ENCODE measurements around the gene NRIP3.
"Not testable (repeated sequence)": the region's sequence is repeated elsewhere in the genome, so short reads cannot be mapped to it uniquely, and the experiment has no call there.

Gene NRIP3

GRCh38 chr11:9015677-9016076 lies 11.9 kb upstream of the NRIP3 start:
- DNase-seq = peak; percentile 64

DNA sequence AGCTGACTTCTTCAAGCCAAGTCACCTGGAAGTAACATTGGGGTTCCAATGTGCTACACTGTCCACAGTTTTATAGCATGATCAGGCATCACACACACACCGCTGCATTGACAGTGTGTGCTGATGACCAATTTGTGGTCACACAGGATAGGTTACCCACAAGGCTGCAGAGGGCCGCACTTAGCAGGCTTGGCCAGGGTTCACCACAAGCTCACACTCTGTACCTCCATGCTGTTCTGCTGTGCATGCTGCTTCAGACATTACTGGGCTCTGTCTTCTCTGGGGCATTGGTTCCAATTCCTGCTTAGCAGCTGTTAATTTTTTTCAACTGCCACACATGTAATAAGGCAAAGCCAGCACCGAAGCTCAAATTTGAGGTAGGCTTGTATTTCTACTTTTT lies 11.0 kb upstream of the NRIP3 start:
- DNase-seq = no peak

DNA sequence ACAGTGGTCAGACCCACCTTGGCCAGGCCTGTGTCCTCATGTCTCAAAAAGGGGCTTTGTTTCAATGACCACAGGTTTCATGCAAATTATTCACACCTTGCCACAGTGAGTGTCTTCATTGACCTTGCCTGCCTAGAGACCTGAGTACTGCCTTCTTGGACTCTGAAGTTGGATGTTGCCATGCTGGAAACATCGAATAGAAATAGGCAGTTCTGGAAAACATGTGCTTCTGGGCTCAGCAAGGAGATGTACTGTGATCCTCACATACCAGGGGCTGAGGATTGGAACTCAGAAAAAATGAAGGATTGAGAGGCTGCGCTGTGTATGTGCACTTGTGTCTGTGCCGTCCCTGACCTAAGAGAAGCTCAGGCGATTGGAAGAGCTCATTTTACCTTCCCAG lies 9.6 kb upstream of the NRIP3 start:
- no peak for DNase-seq

DNA sequence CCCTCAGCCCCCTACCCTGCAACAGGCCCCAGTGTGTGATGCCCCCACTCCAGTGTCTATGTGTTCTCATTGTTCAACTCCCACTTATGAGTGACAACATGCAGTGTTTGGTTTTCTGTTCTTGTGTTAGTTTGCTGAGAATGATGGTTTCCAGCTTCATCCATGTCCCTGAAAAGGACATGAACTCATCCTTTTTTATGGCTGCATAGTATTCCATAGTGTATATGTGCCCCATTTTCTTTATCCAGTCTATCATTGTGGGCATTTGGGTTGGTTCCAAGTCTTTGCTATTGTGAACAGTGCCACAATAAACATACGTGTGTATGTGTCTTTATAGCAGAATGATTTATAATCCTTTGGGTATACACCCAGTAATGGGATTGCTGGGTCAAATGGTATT lies 5.7 kb upstream of the NRIP3 start:
- not testable (repeated sequence) for DNase-seq

- no peak for DNase-seq
Observed at GRCh38 chr11:9008661-9009060, 4.9 kb upstream of the NRIP3 start.

- no peak for DNase-seq
Observed at GRCh38 chr11:9008011-9008550, 4.3 kb upstream of the NRIP3 start.

- no peak for DNase-seq
Observed at GRCh38 chr11:9005087-9005486, 1.3 kb upstream of the NRIP3 start.

DNA sequence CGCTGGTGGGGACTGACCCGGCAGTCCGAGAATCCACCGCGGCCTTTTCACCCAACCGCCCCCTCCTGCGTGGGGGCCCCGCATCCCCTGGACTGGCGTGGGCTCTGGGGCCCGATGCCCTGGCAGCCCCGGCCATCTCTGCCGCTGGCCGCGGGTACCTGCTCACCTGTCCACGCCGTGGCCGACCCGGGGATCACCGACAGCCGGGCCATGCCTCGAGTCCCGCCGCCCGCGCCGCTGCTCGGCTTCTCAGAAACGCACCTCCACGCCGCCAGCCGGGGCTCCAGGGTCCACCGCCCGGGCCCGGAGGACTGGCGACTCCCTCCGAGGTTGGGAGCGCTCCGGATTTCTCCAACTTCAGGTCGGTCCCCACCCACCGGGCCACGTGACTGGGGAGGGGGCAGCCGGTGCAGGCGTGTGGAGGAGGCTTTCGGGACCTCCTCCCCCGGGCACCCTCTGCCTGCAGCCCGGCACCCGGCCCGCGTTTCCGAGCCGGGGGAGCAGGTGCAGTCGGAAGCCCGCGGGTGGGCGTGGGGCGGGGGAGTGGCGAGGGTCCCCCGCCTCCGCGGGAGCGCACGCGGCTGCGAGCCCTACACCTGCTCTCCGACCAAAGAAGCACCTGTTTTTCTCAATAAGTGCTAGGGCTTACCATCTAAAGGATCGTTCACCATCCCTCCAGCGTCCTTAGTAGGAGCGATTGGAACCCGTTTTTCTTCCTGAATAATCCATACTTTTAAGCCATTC lies 554 bp upstream of the NRIP3 start:
- DNase-seq = peak; percentile 18

DNA sequence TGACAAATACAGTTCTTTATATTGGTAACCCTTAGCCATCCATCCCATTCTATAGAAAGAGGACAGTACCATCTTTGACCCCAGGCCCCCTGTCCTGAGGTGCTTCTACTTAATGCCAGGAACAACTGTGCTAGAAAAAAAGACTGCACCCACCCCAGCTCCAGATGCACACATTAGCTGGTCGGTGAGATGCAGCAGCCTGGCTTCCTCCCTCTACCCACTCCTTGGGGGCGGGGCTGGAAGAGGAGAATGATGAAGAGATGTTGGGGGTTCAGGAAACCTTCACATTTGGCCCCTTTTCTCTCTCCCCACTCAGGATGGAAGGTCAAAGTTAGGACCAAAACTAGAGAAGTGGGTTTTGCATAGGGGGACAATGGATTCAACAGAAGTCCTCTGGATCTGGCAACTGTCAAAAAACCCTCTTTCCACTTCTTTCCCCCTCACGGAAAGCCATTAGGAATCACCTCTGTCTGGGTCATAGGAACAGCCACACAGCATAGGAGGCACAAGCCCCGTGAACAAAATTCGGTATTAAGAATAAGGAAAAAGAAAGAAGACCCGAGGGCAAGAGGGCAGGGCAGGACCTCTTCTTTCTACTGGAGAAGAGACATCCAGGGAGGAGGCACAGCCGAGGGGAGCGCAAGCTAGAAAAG lies 755 bp downstream of the NRIP3 start:
- peak; percentile 40 for DNase-seq

GRCh38 chr11:9001736-9002135 lies 2.1 kb downstream of the NRIP3 start:
- DNase-seq = peak; percentile 70

DNA sequence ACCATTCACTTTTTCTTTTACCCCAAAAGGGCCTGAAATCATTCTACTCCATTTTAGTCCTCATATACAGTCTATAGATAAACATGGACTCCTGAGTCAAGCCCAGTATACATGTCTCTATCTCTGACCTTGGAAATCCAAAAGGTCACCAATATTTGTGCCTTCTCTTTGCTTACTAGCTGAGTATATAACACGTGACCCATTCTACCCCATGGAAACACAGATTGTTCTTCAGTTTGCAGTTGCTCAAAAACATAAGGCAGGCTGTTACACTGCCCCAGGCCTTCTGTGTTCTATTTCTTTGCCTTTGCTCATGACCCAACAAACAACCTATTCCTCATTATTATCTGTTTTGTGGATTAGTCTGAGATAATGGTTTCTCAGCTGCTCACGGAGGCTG lies 5.8 kb downstream of the NRIP3 start:
- no peak for DNase-seq

- no peak for DNase-seq
Observed at GRCh38 chr11:8997451-8997850, 6.3 kb downstream of the NRIP3 start.

DNA sequence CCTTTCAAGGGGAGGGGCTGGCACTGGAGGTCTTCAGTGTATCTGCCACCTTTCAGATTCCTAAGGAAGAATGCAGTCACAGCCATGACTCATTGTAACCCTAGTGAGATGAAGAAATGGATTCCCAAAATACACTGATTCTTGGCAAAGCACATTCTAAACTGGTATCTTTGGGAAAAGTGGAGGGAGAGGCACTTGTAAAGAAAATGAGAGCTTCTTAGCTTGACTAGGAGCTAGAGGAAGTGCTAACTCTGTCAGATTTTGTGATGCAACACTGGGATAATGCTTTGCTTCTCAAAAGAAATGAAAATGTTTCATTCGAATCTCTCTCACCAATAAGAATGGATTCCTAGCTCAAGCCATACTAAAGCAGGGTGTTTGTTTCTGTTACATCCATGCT lies 14.3 kb downstream of the NRIP3 start:
- DNase-seq = no peak

- no peak for DNase-seq
Observed at GRCh38 chr11:8988329-8989234, 15.2 kb downstream of the NRIP3 start.

DNA sequence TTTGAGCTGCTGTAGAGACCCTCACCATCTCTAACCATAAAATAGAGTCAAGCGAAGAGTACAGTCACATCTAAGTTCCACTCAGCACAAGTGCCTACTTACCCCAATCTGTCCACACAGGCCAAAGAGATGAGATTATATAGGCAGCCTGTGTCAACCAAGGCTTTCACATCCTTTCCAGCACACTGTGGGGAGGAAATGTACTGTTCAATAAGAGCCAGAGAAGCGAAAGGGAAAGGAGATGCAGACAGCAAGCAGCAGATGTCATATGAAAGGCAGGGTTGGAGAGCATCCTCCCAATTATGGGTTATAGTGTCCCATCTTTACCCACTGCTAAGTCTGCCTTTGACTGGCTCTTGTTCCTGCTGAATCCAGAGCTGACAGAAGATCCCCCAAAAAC lies 16.4 kb downstream of the NRIP3 start:
- DNase-seq = no peak

- not testable (repeated sequence) for DNase-seq
Observed at GRCh38 chr11:8986772-8987171, 17.0 kb downstream of the NRIP3 start.

- DNase-seq = no peak
Observed at GRCh38 chr11:8985462-8985861, 18.3 kb downstream of the NRIP3 start.

DNA sequence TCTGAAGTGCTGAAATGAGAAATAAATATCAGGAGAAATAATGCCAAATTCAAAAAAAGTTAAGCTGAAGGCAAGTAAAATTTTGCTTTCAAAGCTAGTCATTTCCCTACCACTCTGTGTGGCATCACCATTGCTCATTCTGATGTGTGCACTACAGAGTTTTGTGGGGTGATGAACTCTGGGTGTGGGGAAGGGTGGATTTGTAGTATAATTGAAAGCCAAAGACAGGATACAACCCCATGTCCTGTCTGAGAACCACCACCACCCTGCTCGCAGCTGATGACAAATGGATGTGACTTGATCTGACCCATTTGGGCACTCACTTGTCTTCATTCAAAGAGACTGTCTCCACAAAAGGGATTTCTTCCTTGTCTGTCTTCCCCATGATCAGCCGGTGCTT lies 20.2 kb downstream of the NRIP3 start:
- peak; percentile 26 for DNase-seq

DNA sequence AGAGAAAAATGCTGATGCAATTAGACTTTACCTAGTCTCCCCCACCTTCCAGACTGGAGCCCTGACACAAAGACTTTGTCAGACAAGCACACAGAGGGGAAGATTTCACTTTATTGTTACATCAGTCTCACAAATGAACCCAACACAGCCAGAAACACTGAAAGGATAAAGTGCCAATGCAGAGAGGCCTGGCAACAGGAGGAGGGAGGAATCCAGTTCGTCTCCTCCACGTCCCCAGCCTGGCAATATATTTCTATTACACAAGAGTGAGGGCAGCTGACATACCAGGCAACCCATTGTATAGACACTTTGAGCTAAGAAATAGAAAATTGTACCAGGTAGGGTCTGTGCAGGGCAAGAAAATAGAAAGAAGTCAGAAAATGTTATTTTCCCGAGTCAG lies 23.3 kb downstream of the NRIP3 start:
- DNase-seq = no peak

DNA sequence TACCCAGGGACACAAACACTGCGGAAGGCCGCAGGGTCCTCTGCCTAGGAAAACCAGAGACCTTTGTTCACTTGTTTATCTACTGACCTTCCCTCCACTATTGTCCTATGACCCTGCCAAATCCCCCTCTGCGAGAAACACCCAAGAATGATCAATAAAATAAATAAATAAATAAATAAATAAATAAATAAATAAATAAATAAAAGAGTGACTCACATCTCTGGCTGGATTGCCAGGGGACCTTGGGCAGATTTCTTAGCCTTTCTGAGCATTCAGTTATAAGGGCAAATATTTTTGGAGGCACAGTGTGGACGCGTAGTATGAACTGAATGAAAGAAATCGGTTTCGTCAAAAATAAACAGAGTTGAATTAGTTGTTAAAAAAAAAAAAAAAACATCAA lies 24.4 kb downstream of the NRIP3 start:
- not testable (repeated sequence) for DNase-seq

GRCh38 chr11:8973121-8973520 lies 30.7 kb downstream of the NRIP3 start:
- DNase-seq = no peak

DNA sequence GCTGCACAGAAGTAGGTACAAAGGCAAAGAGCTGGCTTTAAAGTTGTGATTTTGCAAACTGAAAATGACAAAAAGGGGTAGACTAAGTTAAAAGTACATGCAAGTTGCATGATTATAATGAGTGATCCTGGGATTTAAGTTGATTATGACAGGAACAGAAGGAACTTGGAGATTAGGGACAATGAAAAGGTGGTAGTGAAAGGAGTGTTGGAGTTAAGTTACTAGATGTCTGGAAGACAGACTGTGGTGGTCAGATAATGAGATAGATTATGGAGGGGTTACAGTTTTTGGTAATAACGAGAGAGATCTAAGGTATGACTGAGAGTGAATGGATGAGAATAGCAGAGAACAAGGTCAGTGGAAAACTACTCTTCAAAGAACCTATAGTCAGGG lies 31.9 kb downstream of the NRIP3 start:
- no peak for DNase-seq

DNA sequence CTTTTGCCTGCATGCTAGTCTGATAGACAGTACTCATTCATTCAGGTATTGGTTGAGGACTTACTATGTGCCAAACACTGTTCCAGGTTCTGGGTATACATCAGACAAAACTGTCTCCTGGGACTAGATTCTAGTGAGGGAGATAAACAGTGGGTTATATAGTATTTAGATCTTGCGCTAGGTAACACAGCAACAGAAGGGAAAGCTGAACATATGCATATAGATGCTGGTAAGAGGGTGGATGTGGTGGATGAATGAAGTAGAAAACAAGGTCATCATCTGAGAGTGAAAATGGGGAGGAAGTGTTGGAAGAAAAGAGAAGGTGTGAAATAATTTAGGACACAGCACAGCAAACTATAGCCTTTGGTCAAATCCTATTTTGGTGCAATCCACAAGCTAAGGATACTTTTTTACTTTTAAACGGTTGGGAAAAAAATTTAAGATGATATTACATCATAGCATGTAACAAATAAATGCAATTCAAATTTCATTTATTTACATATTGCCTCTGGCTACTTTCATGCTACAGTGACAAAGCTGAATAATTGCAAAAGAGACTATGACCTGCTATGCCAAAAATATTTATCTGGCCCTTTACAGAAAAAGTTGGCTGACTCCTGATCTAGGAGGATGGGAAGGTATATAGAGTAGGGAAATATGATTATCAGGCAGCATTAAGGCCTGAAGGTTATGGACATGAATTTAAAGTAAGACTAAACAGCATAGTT lies 32.4 kb downstream of the NRIP3 start:
- DNase-seq = no peak

All from activated CD4-positive, alpha-beta T cell treated with anti-CD3 and anti-CD28 coated beads for 48 hours (primary cell).